ENCODE data around the gene ARHGAP26. TPM values are rescaled to one million over a fixed set of nuclear protein-coding genes. Genes with fewer than 3 reads are reported as not detected.

The ARHGAP26 gene
- total RNA-seq, 1 experiment from 2014 or later: 38.3 TPM

GRCh38 chr5:143222287-143223231 is 452.4 kb downstream of the ARHGAP26 start:
- DNase-seq (ENCODE audit: low read depth): no peak

GRCh38 chr5:143224672-143225071 is 454.5 kb downstream of the ARHGAP26 start:
- no peak for DNase-seq (ENCODE audit: low read depth)
- in situ Hi-C loops (cut with HindIII; ENCODE audit: low pct_unique_long_range_greater_than_20kb, low sequenced_read_pairs): no loop called here

More at GRCh38 chr5:143222287-143223231, 452.4 kb downstream of the ARHGAP26 start:
- in situ Hi-C loops (cut with HindIII; ENCODE audit: low pct_unique_long_range_greater_than_20kb, low sequenced_read_pairs): no loop called here

- DNase-seq (ENCODE audit: low read depth): no peak
- in situ Hi-C loops (cut with HindIII; ENCODE audit: low pct_unique_long_range_greater_than_20kb, low sequenced_read_pairs): no loop called here
These were observed 455.3 kb downstream of the ARHGAP26 start for GRCh38 chr5:143225511-143225910.

GRCh38 chr5:143226361-143226760 is 456.2 kb downstream of the ARHGAP26 start:
- in situ Hi-C loops (cut with HindIII; ENCODE audit: low pct_unique_long_range_greater_than_20kb, low sequenced_read_pairs): no loop called here
- no peak for DNase-seq (ENCODE audit: low read depth)

- no peak for DNase-seq (ENCODE audit: low read depth)
- in situ Hi-C loops (cut with HindIII; ENCODE audit: low pct_unique_long_range_greater_than_20kb, low sequenced_read_pairs): no loop called here
These were observed 456.7 kb downstream of the ARHGAP26 start for GRCh38 chr5:143226872-143227271.

- DNase-seq (ENCODE audit: low read depth): no peak
- in situ Hi-C loops (cut with HindIII; ENCODE audit: low pct_unique_long_range_greater_than_20kb, low sequenced_read_pairs): no loop called here
These were observed 457.1 kb downstream of the ARHGAP26 start for GRCh38 chr5:143227301-143227700.

- DNase-seq (ENCODE audit: low read depth): no peak
- in situ Hi-C loops (cut with HindIII; ENCODE audit: low pct_unique_long_range_greater_than_20kb, low sequenced_read_pairs): no loop called here
These were observed 458.6 kb downstream of the ARHGAP26 start for GRCh38 chr5:143228597-143229293.

GRCh38 chr5:143229426-143229895 is 459.3 kb downstream of the ARHGAP26 start:
- DNase-seq (ENCODE audit: low read depth): no peak
- in situ Hi-C loops (cut with HindIII; ENCODE audit: low pct_unique_long_range_greater_than_20kb, low sequenced_read_pairs): no loop called here

GRCh38 chr5:143229896-143230675 is 459.9 kb downstream of the ARHGAP26 start:
- peak; percentile 85 for DNase-seq (ENCODE audit: low read depth)
- in situ Hi-C loops (cut with HindIII; ENCODE audit: low pct_unique_long_range_greater_than_20kb, low sequenced_read_pairs): no loop called here

- in situ Hi-C loops (cut with HindIII; ENCODE audit: low pct_unique_long_range_greater_than_20kb, low sequenced_read_pairs): no loop called here
These were observed 460.5 kb downstream of the ARHGAP26 start for GRCh38 chr5:143230676-143230996.

GRCh38 chr5:143231416-143231815 is 461.2 kb downstream of the ARHGAP26 start:
- in situ Hi-C loops (cut with HindIII; ENCODE audit: low pct_unique_long_range_greater_than_20kb, low sequenced_read_pairs): no loop called here
- DNase-seq (ENCODE audit: low read depth): no peak

More at GRCh38 chr5:143230676-143230996, 460.5 kb downstream of the ARHGAP26 start:
- DNase-seq (ENCODE audit: low read depth): no peak

- in situ Hi-C loops (cut with HindIII; ENCODE audit: low pct_unique_long_range_greater_than_20kb, low sequenced_read_pairs): no loop called here
- peak; percentile 44 for DNase-seq (ENCODE audit: low read depth)
These were observed 462.0 kb downstream of the ARHGAP26 start for GRCh38 chr5:143231973-143232812.

GRCh38 chr5:143233031-143233430 is 462.9 kb downstream of the ARHGAP26 start:
- in situ Hi-C loops (cut with HindIII; ENCODE audit: low pct_unique_long_range_greater_than_20kb, low sequenced_read_pairs): no loop called here
- DNase-seq (ENCODE audit: low read depth): peak; percentile 27

GRCh38 chr5:143234162-143234842 is 464.1 kb downstream of the ARHGAP26 start:
- DNase-seq (ENCODE audit: low read depth): no peak
- in situ Hi-C loops (cut with HindIII; ENCODE audit: low pct_unique_long_range_greater_than_20kb, low sequenced_read_pairs): no loop called here

GRCh38 chr5:143235423-143235822 is 465.2 kb downstream of the ARHGAP26 start:
- in situ Hi-C loops (cut with HindIII; ENCODE audit: low pct_unique_long_range_greater_than_20kb, low sequenced_read_pairs): no loop called here
- DNase-seq (ENCODE audit: low read depth): no peak

- in situ Hi-C loops (cut with HindIII; ENCODE audit: low pct_unique_long_range_greater_than_20kb, low sequenced_read_pairs): no loop called here
- DNase-seq (ENCODE audit: low read depth): no peak
These were observed 466.5 kb downstream of the ARHGAP26 start for GRCh38 chr5:143236682-143237081.

- in situ Hi-C loops (cut with HindIII; ENCODE audit: low pct_unique_long_range_greater_than_20kb, low sequenced_read_pairs): no loop called here
- no peak for DNase-seq (ENCODE audit: low read depth)
These were observed 467.5 kb downstream of the ARHGAP26 start for GRCh38 chr5:143237664-143238063.

All from Caki2 (cell line).